ENCODE data around the gene CS.

GRCh38 chr12:56321027-56321426, 20.9 kb upstream of the CS start:
- TF ChIP-seq, protein P1, sequence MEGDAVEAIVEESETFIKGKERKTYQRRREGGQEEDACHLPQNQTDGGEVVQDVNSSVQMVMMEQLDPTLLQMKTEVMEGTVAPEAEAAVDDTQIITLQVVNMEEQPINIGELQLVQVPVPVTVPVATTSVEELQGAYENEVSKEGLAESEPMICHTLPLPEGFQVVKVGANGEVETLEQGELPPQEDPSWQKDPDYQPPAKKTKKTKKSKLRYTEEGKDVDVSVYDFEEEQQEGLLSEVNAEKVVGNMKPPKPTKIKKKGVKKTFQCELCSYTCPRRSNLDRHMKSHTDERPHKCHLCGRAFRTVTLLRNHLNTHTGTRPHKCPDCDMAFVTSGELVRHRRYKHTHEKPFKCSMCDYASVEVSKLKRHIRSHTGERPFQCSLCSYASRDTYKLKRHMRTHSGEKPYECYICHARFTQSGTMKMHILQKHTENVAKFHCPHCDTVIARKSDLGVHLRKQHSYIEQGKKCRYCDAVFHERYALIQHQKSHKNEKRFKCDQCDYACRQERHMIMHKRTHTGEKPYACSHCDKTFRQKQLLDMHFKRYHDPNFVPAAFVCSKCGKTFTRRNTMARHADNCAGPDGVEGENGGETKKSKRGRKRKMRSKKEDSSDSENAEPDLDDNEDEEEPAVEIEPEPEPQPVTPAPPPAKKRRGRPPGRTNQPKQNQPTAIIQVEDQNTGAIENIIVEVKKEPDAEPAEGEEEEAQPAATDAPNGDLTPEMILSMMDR (conservative IDR thresholded peaks at IDR 0.05 in 1 of 2, IDR thresholded peaks at IDR 0.05 in 1 of 2; ENCODE audit: extremely low read depth in 1 of 2, insufficient read depth in 1 of 2, low read depth in 1 of 2, low read length in 2 of 2), result no peak
- no peak for TF ChIP-seq EZH2 (IDR thresholded peaks at IDR 0.05; ENCODE audit: borderline replicate concordance, low read length)
